Loucy (cell line): ENCODE measurements around the gene FOXK2.

Source experiments
- CTCF ChIP-seq: fragments of 200-600 bp; sonication (generic); conservative IDR thresholded peaks from 2 replicates; pipeline ENCODE4 v1.5.1; 2014; ENCODE audit warnings: mild to moderate bottlenecking, antibody characterized with exemption, low read length
- EZH2phosphoT487 ChIP-seq: fragments of 200-600 bp; IDR thresholded peaks from 2 replicates; pipeline ENCODE4 v1.6.1; 2018; ENCODE audit warnings: antibody characterized with exemption, mild to moderate bottlenecking, moderate library complexity, borderline replicate concordance

GRCh38 chr17:82563318-82563717 is 43.8 kb downstream of the FOXK2 start:
- TF ChIP-seq CTCF: no peak
- no peak for TF ChIP-seq EZH2phosphoT487
